KG1 (cell line): Measurements from ENCODE around the gene NLRP6.
"Not testable (repeated sequence)": the region's sequence is repeated elsewhere in the genome, so short reads cannot be mapped to it uniquely, and the experiment has no call there.

Experiments used
- DNase-seq: peaks from one replicate; lab custom pipeline; 2025; lab: John Stamatoyannopoulos, UW

NLRP6 gene

GRCh38 chr11:282171-282570 lies 4.0 kb downstream of the NLRP6 start:
- DNase-seq: no peak

GRCh38 chr11:282630-283360 lies 4.6 kb downstream of the NLRP6 start:
- no peak for DNase-seq

GRCh38 chr11:283405-284104 lies 5.3 kb downstream of the NLRP6 start:
- no peak for DNase-seq

- no peak for DNase-seq
These were observed 6.2 kb downstream of the NLRP6 start for GRCh38 chr11:284105-285020.

GRCh38 chr11:285021-285893 lies 7.0 kb downstream of the NLRP6 start:
- no peak for DNase-seq

GRCh38 chr11:285894-286220 lies 7.7 kb downstream of the NLRP6 start:
- no peak for DNase-seq

GRCh38 chr11:286977-287820 lies 9.0 kb downstream of the NLRP6 start:
- DNase-seq: not testable (repeated sequence)

GRCh38 chr11:287821-288477 lies 9.7 kb downstream of the NLRP6 start:
- DNase-seq: no peak

- DNase-seq: peak; percentile 12
These were observed 10.5 kb downstream of the NLRP6 start, which contains the start of gene PGGHG for GRCh38 chr11:288478-289397. TSS of gene PGGHG (plus strand) at chr11:289126. CDS start at chr11:289817, 691 bp downstream.

- DNase-seq: no peak
These were observed 11.1 kb downstream of the NLRP6 start for GRCh38 chr11:289398-289711.

- no peak for DNase-seq
These were observed 11.8 kb downstream of the NLRP6 start for GRCh38 chr11:289712-290620.

GRCh38 chr11:290621-291231 lies 12.5 kb downstream of the NLRP6 start:
- no peak for DNase-seq

- DNase-seq: no peak
These were observed 13.3 kb downstream of the NLRP6 start for GRCh38 chr11:291281-292210.

GRCh38 chr11:292211-293121 lies 14.3 kb downstream of the NLRP6 start:
- no peak for DNase-seq

- no peak for DNase-seq
These were observed 15.2 kb downstream of the NLRP6 start for GRCh38 chr11:293271-293851.
